Smooth muscle cell (in vitro differentiated cells): ENCODE data around the gene GOLGA8B. TPM values are rescaled to one million over a fixed set of nuclear protein-coding genes. Genes with fewer than 3 reads are reported as not detected.

ENCODE experiments used
- DNase-seq: peaks from one replicate; lab custom pipeline; 2025; ENCODE audit not compliant: unreplicated experiment; lab: John Stamatoyannopoulos, UW
- H2AFZ ChIP-seq: fragments of 200-600 bp; sonication (generic); 2 replicates; pipeline ENCODE4 v1.6.0; 2016; ENCODE audit warnings: antibody characterized with exemption, low read depth, mild to moderate bottlenecking
- H3F3A ChIP-seq: fragments of 200-600 bp; sonication (generic); 2 replicates; pipeline ENCODE4 v1.6.0; 2017; ENCODE audit warnings: antibody characterized with exemption, low read depth
- H3K27ac ChIP-seq: fragments of 200-600 bp; sonication (generic); 2 replicates; pipeline ENCODE4 v1.5.1; 2016; ENCODE audit warnings: low read depth, mild to moderate bottlenecking
- H3K27me3 ChIP-seq: fragments of 200-600 bp; sonication (generic); 2 replicates; pipeline ENCODE4 v1.6.1; 2016; ENCODE audit warnings: low read depth, mild to moderate bottlenecking
- H3K36me3 ChIP-seq: fragments of 200-600 bp; sonication (generic); 2 replicates; pipeline ENCODE4 v1.5.1; 2016; ENCODE audit warnings: low read depth
- H3K4me1 ChIP-seq: fragments of 200-600 bp; sonication (generic); 2 replicates; pipeline ENCODE4 v1.5.1; 2016; ENCODE audit warnings: low read depth
- H3K4me2 ChIP-seq: fragments of 200-600 bp; sonication (generic); 2 replicates; pipeline ENCODE4 v1.6.0; 2016; ENCODE audit warnings: mild to moderate bottlenecking
- H3K4me3 ChIP-seq: fragments of 200-600 bp; sonication (generic); 2 replicates; pipeline ENCODE4 v1.5.1; 2016; ENCODE audit warnings: mild to moderate bottlenecking
- H3K79me2 ChIP-seq: fragments of 200-600 bp; sonication (generic); 2 replicates; pipeline ENCODE4 v1.6.0; 2016; ENCODE audit warnings: low read depth, mild to moderate bottlenecking
- H3K9ac ChIP-seq: fragments of 200-600 bp; sonication (generic); 2 replicates; pipeline ENCODE4 v1.6.0; 2016; ENCODE audit warnings: low read depth
- H3K9me3 ChIP-seq: fragments of 200-600 bp; sonication (generic); replicated peaks from 2 replicates; pipeline ENCODE4 v1.5.1; 2016; ENCODE audit warnings: low read depth
- H4K20me1 ChIP-seq: fragments of 200-600 bp; sonication (generic); 2 replicates; pipeline ENCODE4 v1.6.0; 2016; ENCODE audit warnings: low read depth
- WGBS: methylation state at CpG from one replicate; pipeline ENCODE4 v1.1.7; 2016; ENCODE audit warnings: low lambda C conversion rate; 5-methylcytosine and 5-hydroxymethylcytosine counted together
- polyA plus RNA-seq: library from polyadenylated mRNA; unstranded; fragments of >200 nt; fragmentation: Nextera tagmentation; extraction: Ambion mirVana; gene quantifications from 2 replicates; pipeline ENCODE4 v1.2.1, GENCODE V29; 2016
- total RNA-seq: library from RNA; depleted of rRNA; stranded (reverse); fragments of >200 nt; gene quantifications from 2 replicates; pipeline ENCODE4 v1.2.3, GENCODE V29; 2014
- TF ChIP-seq, protein P1 (sequence below): fragments of 200-600 bp; sonication (generic); IDR thresholded peaks from 2 replicates; pipeline ENCODE4 v1.5.1; 2017; ENCODE audit warnings: borderline replicate concordance, mild to moderate bottlenecking, antibody characterized with exemption; ENCODE audit not compliant: insufficient read depth, poor library complexity, severe bottlenecking

Gene GOLGA8B
- total and polyA plus RNA-seq, 2 experiments from 2014 or later, result 23.0 to 31.4 TPM

DNA sequence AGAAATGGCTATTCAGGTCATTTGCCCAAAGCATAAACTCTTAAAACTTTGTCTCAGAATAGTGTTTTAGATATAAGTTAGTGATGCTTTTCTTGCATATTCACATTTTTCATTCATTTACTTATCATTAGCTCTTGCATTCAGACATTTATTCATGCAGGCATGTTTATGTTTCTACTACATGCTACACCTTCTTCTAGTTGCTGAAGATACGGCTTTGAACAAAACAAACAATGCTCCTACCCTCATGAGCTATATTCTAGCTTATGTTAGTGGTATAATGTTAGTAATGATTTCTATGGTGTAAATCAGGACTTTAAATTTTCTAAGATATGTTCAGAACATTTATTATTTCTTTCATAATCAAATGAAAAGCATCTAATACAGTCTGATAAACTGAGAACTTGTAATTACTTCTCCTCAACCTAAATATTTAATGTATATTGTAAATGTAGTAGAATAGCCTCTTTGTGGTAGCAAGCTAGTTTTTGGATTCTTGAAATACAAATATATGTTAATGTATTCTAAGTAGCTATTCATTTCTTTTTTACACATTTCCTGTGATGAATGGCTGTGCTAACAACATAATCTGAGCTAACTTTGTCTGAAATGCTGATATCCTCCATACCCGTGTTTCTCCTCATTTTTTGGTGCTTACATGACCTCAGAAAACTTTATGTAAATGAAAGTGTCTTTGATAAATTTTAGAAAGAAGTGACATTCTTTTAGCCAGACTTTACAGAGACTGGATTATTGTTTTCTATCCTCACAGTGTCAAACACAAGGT lies 15.5 kb upstream of the GOLGA8B start:
- no peaks in the 10 kb centered on the region for H3K9me3 ChIP-seq
- H3K36me3 ChIP-seq, result no peaks in the 10 kb centered on the region
- H3K27ac ChIP-seq, result no peak overlapping the region
- no peaks in the 10 kb centered on the region for H3F3A ChIP-seq
- 81% methylated on average over 2 of the region's 2 CpGs for WGBS
- peaks cover 60% of the 10 kb centered on the region for H3K27me3 ChIP-seq
- TF ChIP-seq, protein P1, sequence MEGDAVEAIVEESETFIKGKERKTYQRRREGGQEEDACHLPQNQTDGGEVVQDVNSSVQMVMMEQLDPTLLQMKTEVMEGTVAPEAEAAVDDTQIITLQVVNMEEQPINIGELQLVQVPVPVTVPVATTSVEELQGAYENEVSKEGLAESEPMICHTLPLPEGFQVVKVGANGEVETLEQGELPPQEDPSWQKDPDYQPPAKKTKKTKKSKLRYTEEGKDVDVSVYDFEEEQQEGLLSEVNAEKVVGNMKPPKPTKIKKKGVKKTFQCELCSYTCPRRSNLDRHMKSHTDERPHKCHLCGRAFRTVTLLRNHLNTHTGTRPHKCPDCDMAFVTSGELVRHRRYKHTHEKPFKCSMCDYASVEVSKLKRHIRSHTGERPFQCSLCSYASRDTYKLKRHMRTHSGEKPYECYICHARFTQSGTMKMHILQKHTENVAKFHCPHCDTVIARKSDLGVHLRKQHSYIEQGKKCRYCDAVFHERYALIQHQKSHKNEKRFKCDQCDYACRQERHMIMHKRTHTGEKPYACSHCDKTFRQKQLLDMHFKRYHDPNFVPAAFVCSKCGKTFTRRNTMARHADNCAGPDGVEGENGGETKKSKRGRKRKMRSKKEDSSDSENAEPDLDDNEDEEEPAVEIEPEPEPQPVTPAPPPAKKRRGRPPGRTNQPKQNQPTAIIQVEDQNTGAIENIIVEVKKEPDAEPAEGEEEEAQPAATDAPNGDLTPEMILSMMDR, result no peak
- H3K4me1 ChIP-seq, result no peaks in the 10 kb centered on the region
- no peaks in the 10 kb centered on the region for H4K20me1 ChIP-seq
- H3K79me2 ChIP-seq, result no peaks in the 10 kb centered on the region
- DNase-seq, result no peak
- no peak overlapping the region for H3K9ac ChIP-seq
- no peak overlapping the region for H2AFZ ChIP-seq
- H3K4me3 ChIP-seq, result no peak overlapping the region
- no peak overlapping the region for H3K4me2 ChIP-seq

DNA sequence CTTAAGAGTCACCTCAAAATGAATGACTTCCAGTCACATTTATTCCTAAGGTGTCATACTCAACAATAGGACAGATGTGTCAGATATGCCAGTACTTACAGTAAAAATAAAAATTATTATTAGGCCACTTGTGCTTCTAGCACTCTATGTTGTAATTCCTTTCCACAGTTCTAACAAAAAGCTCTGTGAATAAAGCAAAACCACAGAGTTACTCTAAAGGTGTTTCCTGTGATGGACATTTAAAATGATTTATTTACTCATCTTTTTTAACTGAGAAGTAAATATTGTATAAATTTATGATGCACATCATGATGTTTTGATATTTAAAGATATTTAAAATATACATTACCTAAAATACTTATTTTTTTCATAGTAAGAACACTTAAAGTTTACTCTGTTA lies 13.9 kb upstream of the GOLGA8B start:
- no peak overlapping the region for H3K9ac ChIP-seq
- no peaks in the 10 kb centered on the region for H3K4me1 ChIP-seq
- H3K79me2 ChIP-seq, result no peaks in the 10 kb centered on the region
- no peak for DNase-seq
- H3K9me3 ChIP-seq, result no peaks in the 10 kb centered on the region
- TF ChIP-seq, protein P1, result no peak
- H2AFZ ChIP-seq, result no peak overlapping the region
- no peaks in the 10 kb centered on the region for H3F3A ChIP-seq
- H3K4me3 ChIP-seq, result no peak overlapping the region
- H3K4me2 ChIP-seq, result no peak overlapping the region
- H3K36me3 ChIP-seq, result no peaks in the 10 kb centered on the region
- peaks cover 43% of the 10 kb centered on the region for H3K27me3 ChIP-seq
- H3K27ac ChIP-seq, result no peak overlapping the region
- H4K20me1 ChIP-seq, result no peaks in the 10 kb centered on the region

DNA sequence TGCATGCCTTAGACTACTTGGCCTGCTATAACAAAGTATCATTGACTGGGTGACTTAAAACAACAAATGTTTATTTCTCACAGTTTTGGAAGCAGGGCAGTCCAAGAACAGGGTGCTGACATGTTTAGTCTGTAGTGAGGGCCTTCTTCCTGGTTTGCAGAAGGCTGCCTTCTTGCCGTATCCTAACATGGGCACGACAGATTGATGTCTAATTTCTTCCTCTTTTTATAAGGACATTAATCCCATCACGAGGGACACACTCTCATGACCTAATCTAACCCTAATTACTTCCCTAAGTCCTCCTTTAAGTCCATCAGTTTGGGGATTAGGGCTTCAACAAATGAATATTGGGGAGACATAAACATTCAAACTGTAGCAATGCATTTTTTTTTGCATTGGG lies 10.9 kb upstream of the GOLGA8B start:
- Histone ChIP-seq H3K9me3 (no peaks in the 10 kb centered on the region), H2AFZ (no peak overlapping the region), H3F3A (no peaks in the 10 kb centered on the region), H3K27me3 (peaks cover 14% of the 10 kb centered on the region), H3K4me2 (no peak overlapping the region), H3K27ac (no peak overlapping the region), H3K79me2 (no peaks in the 10 kb centered on the region), H4K20me1 (no peaks in the 10 kb centered on the region), H3K4me1 (no peaks in the 10 kb centered on the region), H3K4me3 (no peak overlapping the region), H3K9ac (no peak overlapping the region), H3K36me3 (no peaks in the 10 kb centered on the region)
- DNase-seq, result no peak
- 30% methylated on average over 3 of the region's 3 CpGs for WGBS
- TF ChIP-seq, protein P1, result no peak

DNA sequence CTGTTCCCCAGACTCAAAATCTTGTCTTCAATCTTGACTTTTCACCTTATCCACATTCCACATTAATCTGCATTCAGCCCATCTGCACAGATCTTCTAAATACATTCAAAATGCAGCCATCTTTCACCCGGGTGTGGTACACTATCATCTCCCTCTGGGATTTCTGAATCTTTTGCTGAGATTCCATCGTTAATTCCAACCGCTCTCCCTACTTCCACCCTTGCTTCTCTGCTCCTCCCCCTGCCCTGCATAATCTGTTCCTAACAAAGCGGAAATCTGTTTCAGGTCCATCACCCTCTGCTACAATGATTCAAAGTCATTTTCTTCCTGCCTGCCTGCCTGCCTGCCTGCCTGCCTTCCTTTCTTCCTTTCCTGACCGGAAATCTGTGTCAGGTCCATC lies 7.9 kb upstream of the GOLGA8B start:
- Histone ChIP-seq H3K79me2 (no peaks in the 10 kb centered on the region), H3K4me2 (no peak overlapping the region), H4K20me1 (no peaks in the 10 kb centered on the region), H3F3A (no peaks in the 10 kb centered on the region), H3K4me1 (no peaks in the 10 kb centered on the region), H3K4me3 (no peak overlapping the region), H3K9ac (no peak overlapping the region), H3K36me3 (no peaks in the 10 kb centered on the region), H3K9me3 (no peaks in the 10 kb centered on the region), H2AFZ (no peak overlapping the region), H3K27ac (no peak overlapping the region), H3K27me3 (no peaks in the 10 kb centered on the region)
- WGBS, result 78% methylated on average over 5 of the region's 5 CpGs
- DNase-seq, result no peak
- TF ChIP-seq, protein P1, result no peak
